Karpas-422 (cell line): ENCODE measurements around the gene ARG1. TPM values are rescaled to one million over a fixed set of nuclear protein-coding genes. Genes with fewer than 3 reads are reported as not detected.
"Not testable (repeated sequence)": the region's sequence is repeated elsewhere in the genome, so short reads cannot be mapped to it uniquely, and the experiment has no call there.

Experiments
- DNase-seq: peaks from one replicate; pipeline ENCODE4 v3.0.0-alpha.2; 2015
- H2AFZ ChIP-seq: fragments of 200-600 bp; sonication (generic); 2 replicates; pipeline ENCODE4 v1.6.1; 2014; ENCODE audit warnings: antibody characterized with exemption, low read length, mixed read lengths
- H3K27ac ChIP-seq: fragments of 200-600 bp; sonication (generic); 2 replicates; pipeline ENCODE4 v1.5.1; 2014; ENCODE audit warnings: mild to moderate bottlenecking, low read length, moderate library complexity
- H3K27me3 ChIP-seq: fragments of 200-600 bp; sonication (generic); 2 replicates; pipeline ENCODE4 v1.6.1; 2014; ENCODE audit warnings: low read length, mixed read lengths
- H3K36me3 ChIP-seq: fragments of 200-600 bp; sonication (generic); 2 replicates; pipeline ENCODE4 v1.6.1; 2014; ENCODE audit warnings: low read length, mixed read lengths; ENCODE audit not compliant: insufficient read depth
- H3K4me1 ChIP-seq: fragments of 200-600 bp; sonication (generic); 2 replicates; pipeline ENCODE4 v1.6.1; 2014; ENCODE audit warnings: mild to moderate bottlenecking, low read length, mixed read lengths
- H3K4me2 ChIP-seq: fragments of 200-600 bp; sonication (generic); 2 replicates; pipeline ENCODE4 v1.6.1; 2014; ENCODE audit warnings: low read length, low read depth, mild to moderate bottlenecking; ENCODE audit not compliant: poor library complexity, severe bottlenecking
- H3K4me3 ChIP-seq: fragments of 200-600 bp; sonication (generic); 2 replicates; pipeline ENCODE4 v1.5.1; 2014; ENCODE audit warnings: mild to moderate bottlenecking, antibody characterized with exemption, low read length, mixed read lengths
- H3K79me2 ChIP-seq: fragments of 200-600 bp; sonication (generic); 2 replicates; pipeline ENCODE4 v1.6.1; 2014; ENCODE audit warnings: mild to moderate bottlenecking, low read length, mixed read lengths
- H3K9ac ChIP-seq: fragments of 200-600 bp; sonication (generic); 2 replicates; pipeline ENCODE4 v1.6.0; 2014; ENCODE audit warnings: low read length
- H3K9me2 ChIP-seq: fragments of 200-600 bp; sonication (generic), shearing (Covaris generic); replicated peaks from 2 replicates; pipeline ENCODE4 v1.6.0; 2014; ENCODE audit warnings: mild to moderate bottlenecking, low read length, moderate library complexity; ENCODE audit not compliant: insufficient read depth
- H3K9me3 ChIP-seq: fragments of 300-700, 200-600 bp; sonication (generic); 2 replicates; pipeline ENCODE4 v1.6.1; 2014; ENCODE audit warnings: low read length, mixed read lengths
- H4K20me1 ChIP-seq: fragments of 200-600 bp; sonication (generic); 2 replicates; pipeline ENCODE4 v1.6.1; 2014; ENCODE audit warnings: mild to moderate bottlenecking, antibody characterized with exemption, low read length, low read depth; ENCODE audit not compliant: insufficient read depth
- total RNA-seq: library from RNA; depleted of rRNA; stranded (reverse); fragments of >200 nt; shearing (Covaris generic); gene quantifications from 2 replicates; pipeline ENCODE4 v1.2.3, GENCODE V29; 2014; ENCODE audit warnings: low replicate concordance; rRNA removed

Gene ARG1
- not detected in 2 replicates for total RNA-seq

DNA sequence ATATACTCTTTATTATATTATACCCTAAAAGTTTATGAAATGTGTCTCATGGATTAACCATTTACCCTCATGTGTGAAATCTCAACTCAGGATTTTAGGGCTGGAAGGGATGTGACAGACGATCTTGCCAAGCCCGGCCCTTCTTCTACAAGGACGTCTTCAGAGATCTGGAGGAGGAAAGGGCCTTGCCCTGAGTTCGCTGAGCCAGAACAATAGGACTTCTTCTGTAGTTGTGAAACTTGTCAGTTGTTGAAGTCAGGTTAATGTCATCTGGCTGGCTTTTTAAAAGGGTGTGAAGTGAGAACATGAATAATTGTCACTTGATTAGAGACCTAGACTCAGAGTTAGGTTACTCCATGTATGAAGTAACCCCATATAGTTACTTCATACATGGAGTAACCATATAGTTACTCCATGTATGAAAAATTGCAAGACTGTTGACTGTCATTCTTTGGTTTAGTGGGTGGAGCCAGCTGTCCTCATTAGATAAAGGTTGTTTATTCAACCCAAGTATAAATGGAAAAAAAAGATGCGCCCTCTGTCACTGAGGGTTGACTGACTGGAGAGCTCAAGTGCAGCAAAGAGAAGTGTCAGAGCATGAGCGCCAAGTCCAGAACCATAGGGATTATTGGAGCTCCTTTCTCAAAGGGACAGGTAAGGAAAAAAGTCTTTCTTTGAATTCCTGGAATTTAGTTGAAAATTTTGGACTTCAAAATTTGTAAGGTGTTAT is at the start of gene ARG1:
TSS of gene ARG1 (plus strand) at position 541 of the 730 bp plus-strand sequence. CDS start at position 598, 57 bp downstream.
- Histone ChIP-seq H3K4me3 (no peak within 1 kb of the TSS), H3K36me3 (no peaks in the 10 kb centered on the region), H3K4me1 (no peaks in the 10 kb centered on the region), H3K27ac (no peak within 1 kb of the TSS), H3K9ac (no peak within 1 kb of the TSS), H3K9me3 (no peaks in the 10 kb centered on the region), H3K9me2 (no peaks in the 10 kb centered on the region), H3K4me2 (no peak within 1 kb of the TSS), H4K20me1 (no peaks in the 10 kb centered on the region), H2AFZ (no peak within 1 kb of the TSS), H3K79me2 (no peaks in the 10 kb centered on the region), H3K27me3 (no peaks in the 10 kb centered on the region)
- DNase-seq, result no peak

GRCh38 chr6:131523988-131524673 is 48.9 kb upstream of the ARG1 start:
- no peak for DNase-seq
- H3K9ac ChIP-seq, result no peak overlapping the region
- H3K36me3 ChIP-seq, result no peaks in the 10 kb centered on the region
- no peaks in the 10 kb centered on the region for H3K79me2 ChIP-seq
- H3K4me2 ChIP-seq, result no peak overlapping the region
- no peaks in the 10 kb centered on the region for H3K4me1 ChIP-seq
- H3K27ac ChIP-seq, result no peak overlapping the region
- no peaks in the 10 kb centered on the region for H3K9me3 ChIP-seq
- no peak overlapping the region for H3K4me3 ChIP-seq
- H3K9me2 ChIP-seq, result no peaks in the 10 kb centered on the region
- H4K20me1 ChIP-seq, result no peaks in the 10 kb centered on the region
- H2AFZ ChIP-seq, result no peak overlapping the region
- H3K27me3 ChIP-seq, result no peaks in the 10 kb centered on the region

- Histone ChIP-seq H3K27me3 (no peaks in the 10 kb centered on the region), H3K9me3 (no peaks in the 10 kb centered on the region), H3K4me3 (no peak overlapping the region), H3K9ac (no peak overlapping the region), H3K36me3 (no peaks in the 10 kb centered on the region), H4K20me1 (no peaks in the 10 kb centered on the region), H3K27ac (no peak overlapping the region), H3K79me2 (no peaks in the 10 kb centered on the region), H3K4me2 (no peak overlapping the region), H2AFZ (no peak overlapping the region), H3K4me1 (no peaks in the 10 kb centered on the region), H3K9me2 (no peaks in the 10 kb centered on the region)
- DNase-seq, result no peak
Measured at GRCh38 chr6:131524695-131525336, 48.2 kb upstream of the ARG1 start.

DNA sequence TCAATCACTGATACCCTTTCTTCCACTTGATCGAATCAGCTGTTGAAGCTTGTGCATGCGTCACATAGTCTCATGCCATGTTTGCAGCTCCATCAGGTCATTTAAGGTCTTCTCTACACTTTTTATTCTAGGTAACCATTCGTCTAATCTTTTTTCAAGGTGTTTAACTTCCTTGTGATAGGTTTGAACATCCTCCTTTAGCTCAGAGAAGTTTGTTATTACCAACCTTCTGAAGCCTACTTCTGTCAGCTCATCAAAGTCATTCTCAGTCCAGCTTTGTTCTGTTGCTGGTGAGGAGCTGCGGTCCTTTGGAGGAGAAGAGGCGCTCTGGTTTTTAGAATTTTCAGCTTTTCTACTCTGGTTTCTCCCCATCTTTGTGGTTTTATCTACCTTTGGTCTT is 42.1 kb upstream of the ARG1 start:
- H3K9me2 ChIP-seq, H3K4me1 ChIP-seq, H3K9me3 ChIP-seq, H3K9ac ChIP-seq, DNase-seq, H2AFZ ChIP-seq, H3K36me3 ChIP-seq, H3K27me3 ChIP-seq, H3K4me2 ChIP-seq, H3K4me3 ChIP-seq, H3K27ac ChIP-seq, H4K20me1 ChIP-seq, H3K79me2 ChIP-seq: not testable (repeated sequence)

- not testable (repeated sequence) for H3K79me2 ChIP-seq, H3K9me3 ChIP-seq, H3K27ac ChIP-seq, H3K4me2 ChIP-seq, H3K4me1 ChIP-seq, H3K36me3 ChIP-seq, H3K27me3 ChIP-seq, H3K4me3 ChIP-seq, DNase-seq, H3K9ac ChIP-seq, H4K20me1 ChIP-seq, H3K9me2 ChIP-seq, H2AFZ ChIP-seq
Measured at GRCh38 chr6:131531681-131532080, 41.3 kb upstream of the ARG1 start.

GRCh38 chr6:131532580-131533039 is 40.4 kb upstream of the ARG1 start:
- Histone ChIP-seq H3K9ac (no peak overlapping the region), H3K27me3 (no peaks in the 10 kb centered on the region), H3K4me2 (no peak overlapping the region), H3K79me2 (no peaks in the 10 kb centered on the region), H3K9me3 (no peaks in the 10 kb centered on the region), H3K27ac (no peak overlapping the region), H4K20me1 (no peaks in the 10 kb centered on the region), H3K36me3 (no peaks in the 10 kb centered on the region), H3K4me3 (no peak overlapping the region), H3K9me2 (no peaks in the 10 kb centered on the region), H2AFZ (no peak overlapping the region), H3K4me1 (no peaks in the 10 kb centered on the region)
- no peak for DNase-seq

DNA sequence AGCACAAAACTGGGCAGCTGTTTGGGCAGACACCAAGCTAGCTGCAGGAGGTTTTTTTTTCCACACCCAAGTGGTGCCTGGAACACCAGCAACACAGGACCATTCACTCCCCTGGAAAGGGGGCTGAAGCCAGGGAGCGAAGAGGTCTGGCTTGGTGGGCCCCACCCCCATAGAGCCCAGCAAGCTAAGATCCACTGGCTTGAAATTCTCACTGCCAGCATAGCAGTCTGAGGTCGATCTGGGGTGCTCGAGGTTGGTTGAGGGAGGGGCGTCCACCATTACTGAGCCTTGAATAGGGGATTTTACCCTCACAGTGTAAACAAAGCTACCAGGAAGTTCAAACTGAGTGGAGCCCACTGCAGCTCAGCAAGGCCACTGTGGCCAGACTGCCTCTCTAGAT is 34.4 kb upstream of the ARG1 start:
- not testable (repeated sequence) for H3K27ac ChIP-seq, H3K4me3 ChIP-seq, H3K36me3 ChIP-seq, H3K4me2 ChIP-seq, H2AFZ ChIP-seq, DNase-seq, H3K9me3 ChIP-seq, H3K4me1 ChIP-seq, H3K9me2 ChIP-seq, H3K79me2 ChIP-seq, H3K9ac ChIP-seq, H3K27me3 ChIP-seq, H4K20me1 ChIP-seq

DNA sequence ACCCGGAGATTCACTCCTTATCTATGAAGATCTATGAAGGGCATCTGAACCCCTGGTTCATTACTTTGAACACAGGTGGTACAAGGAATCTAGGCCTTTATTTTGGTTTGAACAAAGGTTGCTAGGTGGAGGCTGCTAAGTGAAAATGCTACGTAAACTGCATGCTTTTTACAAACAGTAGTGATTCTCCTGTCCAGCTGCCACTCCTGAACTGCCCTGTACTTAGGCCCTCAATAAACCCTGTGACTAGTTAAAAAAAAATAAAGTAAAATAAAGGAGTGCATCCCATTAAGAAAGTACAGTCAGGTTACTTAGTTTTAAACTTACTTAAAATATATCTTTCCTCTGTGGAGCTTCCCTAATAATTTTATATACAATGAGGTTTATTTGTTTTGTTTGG is 27.7 kb upstream of the ARG1 start:
- Histone ChIP-seq H3K9me3 (no peaks in the 10 kb centered on the region), H2AFZ (no peak overlapping the region), H3K27ac (no peak overlapping the region), H3K4me3 (no peak overlapping the region), H3K27me3 (no peaks in the 10 kb centered on the region), H3K4me1 (no peaks in the 10 kb centered on the region), H3K9ac (no peak overlapping the region), H3K4me2 (no peak overlapping the region), H3K79me2 (no peaks in the 10 kb centered on the region), H3K36me3 (no peaks in the 10 kb centered on the region), H4K20me1 (no peaks in the 10 kb centered on the region), H3K9me2 (no peaks in the 10 kb centered on the region)
- DNase-seq, result no peak
